HepG2 (cell line): ENCODE data around the gene HABP4. TPM values are rescaled to one million over a fixed set of nuclear protein-coding genes. Genes with fewer than 3 reads are reported as not detected.

ENCODE experiments used
- CREM ChIP-seq, 2 experiments: sonication (generic) in 1 of 2; formaldehyde crosslinking in 1 of 2; IDR thresholded peaks; 2 replicates each; pipeline versions ENCODE4 v1.4.0 to v1.6.1; 2016 to 2020; ENCODE audit warnings: antibody characterized with exemption in 1 of 2, mild to moderate bottlenecking in 1 of 2, missing genetic modification reagents in 1 of 2
- ELF4 ChIP-seq: sonication (generic); formaldehyde crosslinking; IDR thresholded peaks from 2 replicates; pipeline ENCODE4 v1.5.0; 2020; ENCODE audit warnings: missing genetic modification reagents, mild to moderate bottlenecking, moderate library complexity, borderline replicate concordance
- FOXJ3 ChIP-seq: sonication (generic); formaldehyde crosslinking; IDR thresholded peaks from 2 replicates; pipeline ENCODE4 v1.4.0; 2020; ENCODE audit warnings: missing genetic modification reagents, mild to moderate bottlenecking, borderline replicate concordance
- HOXA5 ChIP-seq: sonication (generic); formaldehyde crosslinking; IDR thresholded peaks from 2 replicates; pipeline ENCODE4 v1.4.0; 2020; ENCODE audit warnings: missing genetic modification reagents
- JUN ChIP-seq: sonication (generic); formaldehyde crosslinking; IDR thresholded peaks from 2 replicates; pipeline ENCODE4 v1.4.0; 2020; ENCODE audit warnings: mild to moderate bottlenecking, missing genetic modification reagents
- KDM5B ChIP-seq: sonication (generic); formaldehyde crosslinking; IDR thresholded peaks from 2 replicates; pipeline ENCODE4 v1.4.0; 2020; ENCODE audit warnings: missing genetic modification reagents, mild to moderate bottlenecking, borderline replicate concordance
- LCORL ChIP-seq, 2 experiments: fragments of 450-650 bp in 1 of 2; sonication (generic) in 1 of 2; formaldehyde crosslinking in 1 of 2; IDR thresholded peaks; 2 replicates each; pipeline versions ENCODE4 v1.5.0 to v1.6.1; 2017 to 2020; ENCODE audit warnings: antibody characterized with exemption in 1 of 2, missing genetic modification reagents in 1 of 2
- NFYC ChIP-seq: IDR thresholded peaks from 2 replicates; pipeline ENCODE4 v1.6.1; 2016; ENCODE audit warnings: missing genetic modification reagents, missing compliant biosample characterization
- RFX5 ChIP-seq: IDR thresholded peaks from 2 replicates; pipeline ENCODE4 v1.6.1; 2011; ENCODE audit warnings: low read depth, low read length, improper control_type of control experiment
- RFXANK ChIP-seq: IDR thresholded peaks from 2 replicates; pipeline ENCODE4 v1.6.1; 2016
- SP2 ChIP-seq: sonication (generic); formaldehyde crosslinking; IDR thresholded peaks from 2 replicates; pipeline ENCODE4 v1.5.1; 2020; ENCODE audit warnings: mild to moderate bottlenecking, missing genetic modification reagents
- TAF15 ChIP-seq: fragments of 200-400 bp; formaldehyde crosslinking; IDR thresholded peaks from one replicate; pipeline ENCODE4 v1.6.1; 2018; ENCODE audit warnings: mild to moderate bottlenecking, low read depth, low read length; ENCODE audit not compliant: poor library complexity, severe bottlenecking
- TBP ChIP-seq: sonication (generic); formaldehyde crosslinking; IDR thresholded peaks from 2 replicates; pipeline ENCODE4 v1.5.0; 2020; ENCODE audit warnings: missing genetic modification reagents
- TBX3 ChIP-seq: fragments of 450-650 bp; IDR thresholded peaks from 2 replicates; pipeline ENCODE4 v1.6.1; 2017; ENCODE audit warnings: antibody characterized with exemption, mild to moderate bottlenecking, inconsistent platforms, borderline replicate concordance
- ZFP41 ChIP-seq: sonication (generic); formaldehyde crosslinking; IDR thresholded peaks from 2 replicates; pipeline ENCODE4 v1.4.0; 2020; ENCODE audit warnings: mild to moderate bottlenecking, missing genetic modification reagents, borderline replicate concordance
- ZNF101 ChIP-seq: sonication (generic); formaldehyde crosslinking; IDR thresholded peaks from 2 replicates; pipeline ENCODE4 v1.4.0; 2020; ENCODE audit warnings: mild to moderate bottlenecking, low read depth, missing genetic modification reagents, borderline replicate concordance
- ZNF136 ChIP-seq: sonication (generic); formaldehyde crosslinking; IDR thresholded peaks from 2 replicates; pipeline ENCODE4 v1.8.1; 2022; ENCODE audit warnings: low read depth, mild to moderate bottlenecking, moderate library complexity, missing genetic modification reagents
- ZNF30 ChIP-seq: sonication (generic); formaldehyde crosslinking; IDR thresholded peaks from 2 replicates; pipeline ENCODE4 v1.5.0; 2020; ENCODE audit warnings: mild to moderate bottlenecking, missing genetic modification reagents
- ZNF468 ChIP-seq: sonication (generic); formaldehyde crosslinking; IDR thresholded peaks from 2 replicates; pipeline ENCODE4 v1.8.0; 2022; ENCODE audit warnings: mild to moderate bottlenecking, moderate library complexity, missing genetic modification reagents
- ZNF550 ChIP-seq: sonication (generic); formaldehyde crosslinking; IDR thresholded peaks from 2 replicates; pipeline ENCODE4 v1.4.0; 2020; ENCODE audit warnings: mild to moderate bottlenecking, missing genetic modification reagents, borderline replicate concordance
- polyA plus RNA-seq, 8 experiments: library from polyadenylated mRNA; depleted of rRNA in 3 of 8; stranded (reverse) in 7 of 8; unstranded in 1 of 8; fragments of >200 nt; fragmentation: Illumina TruSeq in 4 of 8; extraction: Trizol in 4 of 8; gene quantifications; 2 replicates each; pipeline versions ENCODE4 v1.2.1 to v1.2.3, GENCODE V29; 2011 to 2016; ENCODE audit warnings: low read depth in 4 of 8, missing spikeins in 1 of 8, mixed read lengths in 1 of 8; ENCODE audit not compliant: insufficient read depth in 1 of 8
- total RNA-seq, 5 experiments: library from RNA; depleted of rRNA; stranded (reverse); fragments of >200 nt; fragmentation: Illumina TruSeq; extraction: Trizol; gene quantifications; 2 replicates each; pipeline ENCODE4 v1.2.3, GENCODE V29; 2016; ENCODE audit warnings: low read depth in 1 of 5
- TF ChIP-seq, protein P1 (sequence below): sonication (generic); formaldehyde crosslinking; IDR thresholded peaks from 2 replicates; pipeline ENCODE4 v1.5.0; 2020; ENCODE audit warnings: missing genetic modification reagents
- TF ChIP-seq, protein P2 (sequence below): sonication (generic); formaldehyde crosslinking; IDR thresholded peaks from 2 replicates; pipeline ENCODE4; 2020; ENCODE audit warnings: missing genetic modification reagents, mild to moderate bottlenecking, borderline replicate concordance
- TF ChIP-seq, protein P3 (sequence below): IDR thresholded peaks from 2 replicates; pipeline ENCODE4 v1.6.1; 2016

HABP4 gene
- total and polyA plus RNA-seq, 2 of the 13 experiments (the other 11 are each of a cell fraction or from before 2014, with no cell fraction given) = 14.3 to 26.6 TPM

DNA sequence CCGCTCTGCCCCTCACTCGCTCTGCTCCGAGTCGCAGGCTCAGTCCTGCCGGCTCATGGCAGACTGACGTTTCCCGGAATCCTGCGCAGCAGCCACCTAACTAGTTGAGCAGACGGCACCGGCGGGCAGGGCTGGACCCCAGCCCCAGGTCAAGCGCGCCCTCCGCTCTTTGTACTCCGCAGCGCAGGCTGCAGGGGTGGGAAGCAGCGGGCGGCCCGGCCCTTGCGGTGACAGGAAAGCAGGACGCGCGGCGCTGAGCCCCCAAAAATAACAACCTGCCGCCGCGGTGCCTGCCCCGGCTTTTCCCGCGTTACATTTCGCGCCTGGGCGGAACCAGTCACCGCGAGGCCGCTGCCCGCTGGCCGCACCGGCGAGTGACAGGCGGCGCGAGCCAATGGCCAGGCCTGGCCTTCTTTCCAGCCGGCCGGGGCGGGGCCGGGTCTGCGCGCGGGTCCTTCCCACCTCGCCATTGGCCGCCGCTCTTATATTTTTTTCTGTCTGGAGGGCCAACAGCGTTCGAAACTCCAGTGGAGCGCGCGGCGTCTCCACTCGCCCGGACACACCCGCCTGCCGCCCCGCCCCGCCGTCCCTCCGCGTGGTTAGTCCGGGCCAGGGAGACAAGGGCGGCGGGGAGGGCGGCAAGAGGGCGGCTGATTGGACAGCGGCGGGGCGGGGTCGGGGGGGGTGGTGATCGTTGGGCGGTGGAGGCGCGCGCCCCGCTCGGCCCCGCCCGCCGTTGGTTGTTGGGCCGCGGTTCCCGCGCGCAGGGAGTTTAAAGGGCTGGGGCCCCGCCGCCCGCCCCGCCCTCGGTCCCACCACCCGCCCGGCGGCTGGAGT, 31.7 kb upstream of the HABP4 start, which contains the start of gene ZNF367 (continued):
- TF ChIP-seq ELF4 (CRISPR knock-in tag) (peak; percentile 75; the same call in 1 of the 2 replicates), ZFP41 (CRISPR knock-in tag) (no peak), TBP (CRISPR knock-in tag) (no peak), TBX3 (peak; percentile 39; the same call in 1 of the 2 replicates), JUN (CRISPR knock-in tag) (no peak), ZNF550 (CRISPR knock-in tag) (no peak), ZNF468 (CRISPR knock-in tag) (no peak), HOXA5 (no peak), SP2 (CRISPR knock-in tag) (peak; percentile 97), TAF15 (no peak), ZNF136 (CRISPR knock-in tag) (peak; percentile 89), CREM (IDR thresholded peaks at IDR 0.05) (no peak), CREM (CRISPR knock-in tag; IDR thresholded peaks at IDR 0.05) (no peak), RFXANK (no peak), NFYC (peak; percentile 94), KDM5B (CRISPR knock-in tag) (no peak; the same call in 1 of the 2 replicates), LCORL (IDR thresholded peaks at IDR 0.05) (no peak), LCORL (CRISPR knock-in tag; IDR thresholded peaks at IDR 0.05) (no peak), ZNF30 (CRISPR knock-in tag) (peak; percentile 91), RFX5 (no peak), ZNF101 (CRISPR knock-in tag) (no peak), FOXJ3 (CRISPR knock-in tag) (no peak)
- TF ChIP-seq, protein P1, sequence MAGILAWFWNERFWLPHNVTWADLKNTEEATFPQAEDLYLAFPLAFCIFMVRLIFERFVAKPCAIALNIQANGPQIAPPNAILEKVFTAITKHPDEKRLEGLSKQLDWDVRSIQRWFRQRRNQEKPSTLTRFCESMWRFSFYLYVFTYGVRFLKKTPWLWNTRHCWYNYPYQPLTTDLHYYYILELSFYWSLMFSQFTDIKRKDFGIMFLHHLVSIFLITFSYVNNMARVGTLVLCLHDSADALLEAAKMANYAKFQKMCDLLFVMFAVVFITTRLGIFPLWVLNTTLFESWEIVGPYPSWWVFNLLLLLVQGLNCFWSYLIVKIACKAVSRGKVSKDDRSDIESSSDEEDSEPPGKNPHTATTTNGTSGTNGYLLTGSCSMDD (CRISPR knock-in tag) = no peak
- TF ChIP-seq, protein P2, sequence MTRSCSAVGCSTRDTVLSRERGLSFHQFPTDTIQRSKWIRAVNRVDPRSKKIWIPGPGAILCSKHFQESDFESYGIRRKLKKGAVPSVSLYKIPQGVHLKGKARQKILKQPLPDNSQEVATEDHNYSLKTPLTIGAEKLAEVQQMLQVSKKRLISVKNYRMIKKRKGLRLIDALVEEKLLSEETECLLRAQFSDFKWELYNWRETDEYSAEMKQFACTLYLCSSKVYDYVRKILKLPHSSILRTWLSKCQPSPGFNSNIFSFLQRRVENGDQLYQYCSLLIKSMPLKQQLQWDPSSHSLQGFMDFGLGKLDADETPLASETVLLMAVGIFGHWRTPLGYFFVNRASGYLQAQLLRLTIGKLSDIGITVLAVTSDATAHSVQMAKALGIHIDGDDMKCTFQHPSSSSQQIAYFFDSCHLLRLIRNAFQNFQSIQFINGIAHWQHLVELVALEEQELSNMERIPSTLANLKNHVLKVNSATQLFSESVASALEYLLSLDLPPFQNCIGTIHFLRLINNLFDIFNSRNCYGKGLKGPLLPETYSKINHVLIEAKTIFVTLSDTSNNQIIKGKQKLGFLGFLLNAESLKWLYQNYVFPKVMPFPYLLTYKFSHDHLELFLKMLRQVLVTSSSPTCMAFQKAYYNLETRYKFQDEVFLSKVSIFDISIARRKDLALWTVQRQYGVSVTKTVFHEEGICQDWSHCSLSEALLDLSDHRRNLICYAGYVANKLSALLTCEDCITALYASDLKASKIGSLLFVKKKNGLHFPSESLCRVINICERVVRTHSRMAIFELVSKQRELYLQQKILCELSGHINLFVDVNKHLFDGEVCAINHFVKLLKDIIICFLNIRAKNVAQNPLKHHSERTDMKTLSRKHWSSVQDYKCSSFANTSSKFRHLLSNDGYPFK (CRISPR knock-in tag) = no peak; the same call in 1 of the 2 replicates
- TF ChIP-seq, protein P3, sequence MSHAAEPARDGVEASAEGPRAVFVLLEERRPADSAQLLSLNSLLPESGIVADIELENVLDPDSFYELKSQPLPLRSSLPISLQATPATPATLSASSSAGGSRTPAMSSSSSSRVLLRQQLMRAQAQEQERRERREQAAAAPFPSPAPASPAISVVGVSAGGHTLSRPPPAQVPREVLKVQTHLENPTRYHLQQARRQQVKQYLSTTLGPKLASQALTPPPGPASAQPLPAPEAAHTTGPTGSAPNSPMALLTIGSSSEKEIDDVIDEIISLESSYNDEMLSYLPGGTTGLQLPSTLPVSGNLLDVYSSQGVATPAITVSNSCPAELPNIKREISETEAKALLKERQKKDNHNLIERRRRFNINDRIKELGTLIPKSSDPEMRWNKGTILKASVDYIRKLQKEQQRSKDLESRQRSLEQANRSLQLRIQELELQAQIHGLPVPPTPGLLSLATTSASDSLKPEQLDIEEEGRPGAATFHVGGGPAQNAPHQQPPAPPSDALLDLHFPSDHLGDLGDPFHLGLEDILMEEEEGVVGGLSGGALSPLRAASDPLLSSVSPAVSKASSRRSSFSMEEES (CRISPR knock-in tag) = peak; percentile 18; the same call in 1 of the 2 replicates
